PFSK-1 (cell line): Measurements from ENCODE around the gene TNFSF11.

Source experiments
- POLR2AphosphoS5 ChIP-seq: IDR thresholded peaks from 2 replicates; pipeline ENCODE4 v1.6.1; 2012; ENCODE audit warnings: low read depth, mild to moderate bottlenecking, control low read depth, low read length, moderate library complexity
- REST ChIP-seq, 2 experiments: IDR thresholded peaks; 2 replicates each; pipeline versions ENCODE4 v1.6.1 to v1.8.0; 2011 to 2012; ENCODE audit warnings: low read depth in 2 of 2, low read length in 2 of 2, control low read depth in 1 of 2, inconsistent platforms in 1 of 2, mild to moderate bottlenecking in 1 of 2, moderate library complexity in 1 of 2; ENCODE audit not compliant: insufficient read depth in 1 of 2
- SIN3A ChIP-seq: IDR thresholded peaks from 2 replicates; pipeline ENCODE4 v1.6.1; 2012; ENCODE audit warnings: mild to moderate bottlenecking, low read length, moderate library complexity, borderline replicate concordance; ENCODE audit not compliant: insufficient read depth
- TAF1 ChIP-seq: IDR thresholded peaks from 2 replicates; pipeline ENCODE4 v1.6.1; 2012; ENCODE audit warnings: low read length, control low read depth, borderline replicate concordance; ENCODE audit not compliant: insufficient read depth

- TF ChIP-seq POLR2AphosphoS5 (no peak), SIN3A (no peak), REST (IDR thresholded peaks at IDR 0.05; ENCODE audit: insufficient read depth in 1 of 2, low read depth in 2 of 2, low read length in 2 of 2) (no peak), TAF1 (no peak)
These were observed 6.0 kb upstream of the TNFSF11 start for GRCh38 chr13:42567906-42568305.
